Activated T-cell treated with anti-CD3 and anti-CD28 coated beads, Interleukin-2, amount 50 U/mL, for 1 hour (primary cell): ENCODE data around the gene SLC39A11.

Source experiments
- DNase-seq: peaks from one replicate; pipeline ENCODE4 v3.0.0-alpha.2; 2020

The SLC39A11 gene

GRCh38 chr17:72705905-72706395 lies 386.5 kb downstream of the SLC39A11 start:
- DNase-seq, result no peak

DNA sequence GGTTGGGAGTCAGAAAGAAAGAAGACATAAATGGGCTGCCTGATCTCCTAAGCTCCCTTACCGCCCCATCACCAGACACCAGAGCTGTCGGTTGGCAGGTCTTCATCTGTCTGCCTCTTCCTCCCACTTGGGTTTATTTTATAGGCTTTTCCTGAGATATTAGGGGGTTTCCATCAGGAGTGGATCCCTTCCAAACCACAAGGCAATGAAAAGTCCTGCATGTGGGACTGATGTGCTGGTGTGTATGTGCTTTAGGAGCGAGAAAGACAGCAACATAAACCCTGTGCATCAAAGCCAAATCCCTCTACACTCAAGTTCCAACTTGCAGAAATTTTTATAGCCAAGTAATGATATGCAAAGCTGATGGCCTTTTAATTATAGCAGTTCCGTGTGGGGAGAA lies 389.5 kb downstream of the SLC39A11 start:
- DNase-seq, result no peak

- DNase-seq, result no peak
Measured at GRCh38 chr17:72702136-72702735, 390.3 kb downstream of the SLC39A11 start.

DNA sequence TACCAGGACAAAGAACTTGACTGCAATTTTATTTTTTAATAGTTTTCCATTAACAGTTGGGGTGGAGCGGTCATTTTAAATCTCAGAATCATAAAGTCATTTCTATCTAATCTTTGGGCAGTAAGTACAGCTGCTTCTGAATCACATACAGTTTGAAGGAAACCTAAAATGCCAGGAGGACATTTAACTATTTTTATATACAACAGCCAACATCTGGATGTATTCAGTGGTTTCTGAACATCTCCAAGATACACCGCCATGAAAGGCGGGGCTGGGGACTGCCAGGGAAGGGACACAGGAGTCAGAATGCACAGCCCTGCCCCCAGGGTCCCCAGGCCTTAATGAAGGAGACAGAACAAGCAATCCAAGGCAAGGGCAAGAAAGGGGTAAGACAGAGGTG lies 392.3 kb downstream of the SLC39A11 start:
- DNase-seq, result no peak

DNA sequence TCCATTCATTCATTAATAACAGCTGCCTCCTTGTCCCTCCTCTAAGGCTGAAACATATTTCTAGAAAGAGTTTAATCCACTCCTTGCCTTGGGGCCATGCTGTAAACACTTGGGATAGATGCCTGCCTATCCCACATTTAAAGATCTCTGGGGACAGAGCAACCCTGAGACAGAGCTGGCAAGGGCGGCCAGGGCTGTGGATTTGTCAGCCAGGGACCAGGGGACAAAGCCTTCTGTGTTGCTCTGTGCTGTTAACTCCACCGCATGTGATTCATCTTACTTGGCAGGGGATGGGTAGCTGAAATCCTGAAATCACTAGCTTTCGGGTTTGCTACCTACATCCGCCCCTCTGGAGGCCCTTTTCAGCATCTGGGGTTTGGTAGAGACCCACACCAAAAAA lies 392.9 kb downstream of the SLC39A11 start:
- no peak for DNase-seq

- DNase-seq, result no peak
Measured at GRCh38 chr17:72697602-72698146, 394.8 kb downstream of the SLC39A11 start.

DNA sequence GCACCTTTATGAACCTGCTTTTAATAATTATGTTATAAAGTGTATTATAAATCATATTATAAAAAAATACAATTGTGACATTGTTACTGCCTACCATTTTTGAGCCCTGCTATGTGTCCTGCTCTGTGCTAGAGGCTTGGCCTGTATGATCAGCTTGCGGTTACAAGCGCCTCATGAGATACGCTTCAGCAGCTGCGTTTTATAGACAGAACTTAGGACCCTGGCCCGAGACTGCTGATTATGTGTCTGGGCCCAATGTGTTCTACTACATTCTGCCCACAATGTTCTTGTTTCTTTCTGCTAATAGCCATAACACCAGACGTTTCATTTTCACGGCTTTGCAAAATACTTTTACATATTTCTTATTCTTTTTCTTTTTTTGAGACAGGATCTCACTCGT lies 395.8 kb downstream of the SLC39A11 start:
- no peak for DNase-seq

DNA sequence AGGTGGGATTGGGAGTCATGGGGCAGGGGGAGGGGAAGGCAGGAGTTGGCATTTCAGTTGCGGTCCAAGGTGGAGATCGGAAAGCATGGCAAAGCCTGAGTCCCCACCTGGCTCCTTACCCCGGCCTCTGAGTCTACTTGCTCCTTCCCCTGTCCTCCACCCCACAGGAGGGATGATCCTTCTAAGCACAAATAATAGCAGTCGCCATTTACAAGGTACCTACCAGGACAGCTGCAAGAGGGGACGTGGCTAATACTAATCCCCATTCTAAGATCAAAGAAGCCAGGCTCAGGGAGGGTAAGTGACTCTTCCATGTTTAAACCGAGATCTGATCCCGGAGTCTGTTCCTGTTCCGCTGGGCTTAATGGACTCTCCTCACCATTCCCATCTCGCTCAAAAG lies 396.3 kb downstream of the SLC39A11 start:
- no peak for DNase-seq

- DNase-seq, result no peak
Measured at GRCh38 chr17:72693956-72694355, 398.5 kb downstream of the SLC39A11 start.

GRCh38 chr17:72693151-72693878 lies 399.2 kb downstream of the SLC39A11 start:
- no peak for DNase-seq

- DNase-seq, result no peak
Measured at GRCh38 chr17:72692676-72693075, 399.8 kb downstream of the SLC39A11 start.

DNA sequence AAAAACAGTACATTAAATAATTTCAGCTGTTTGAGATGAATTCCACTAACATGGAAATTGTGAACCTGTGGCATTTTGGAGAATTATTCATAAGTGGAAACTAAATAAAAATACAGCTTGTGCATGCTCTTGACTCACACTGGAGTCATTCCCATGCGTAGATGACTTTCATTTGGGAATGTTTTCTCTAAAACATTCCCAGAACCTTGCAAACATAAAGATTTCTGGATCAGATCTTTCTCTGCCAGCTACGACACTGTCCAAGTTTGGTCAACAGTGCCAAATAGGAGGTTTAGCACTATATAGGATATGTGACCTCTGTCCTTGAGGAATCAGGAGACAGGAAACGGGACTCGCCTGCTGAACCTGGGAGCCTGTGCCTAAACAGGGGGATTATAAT lies 400.9 kb downstream of the SLC39A11 start:
- DNase-seq, result no peak

GRCh38 chr17:72691017-72691416 lies 401.5 kb downstream of the SLC39A11 start:
- DNase-seq, result no peak

GRCh38 chr17:72687886-72688285 lies 404.6 kb downstream of the SLC39A11 start:
- no peak for DNase-seq

DNA sequence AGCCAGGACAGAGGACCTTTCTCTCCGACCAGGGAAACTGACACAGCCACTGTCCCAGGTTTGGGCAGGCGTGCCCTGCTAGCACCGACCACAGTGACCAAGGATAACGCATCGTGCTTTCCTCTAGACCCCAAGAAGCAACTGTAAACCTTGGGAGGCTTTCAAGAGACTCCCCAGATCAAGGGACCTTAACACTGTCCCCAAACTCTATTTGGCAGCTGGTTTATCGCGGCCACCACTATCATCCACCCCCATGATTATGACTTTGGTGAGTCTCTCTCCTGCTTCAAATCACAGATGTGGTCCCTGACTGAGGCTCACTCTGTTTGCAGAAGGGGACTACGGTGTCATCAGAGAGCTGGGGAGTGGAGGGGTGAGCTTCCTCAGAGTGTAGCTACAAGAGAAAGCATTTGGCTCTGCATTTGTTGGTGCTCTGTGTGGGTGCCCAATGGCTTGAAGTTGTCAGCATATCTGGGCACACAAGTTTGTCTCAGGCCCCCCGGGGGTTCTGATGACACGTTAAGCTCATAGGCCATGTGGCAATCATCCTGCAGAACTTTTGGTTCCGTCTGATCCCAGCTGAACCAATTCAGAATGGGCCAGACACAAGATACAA lies 408.0 kb downstream of the SLC39A11 start:
- DNase-seq, result no peak

DNA sequence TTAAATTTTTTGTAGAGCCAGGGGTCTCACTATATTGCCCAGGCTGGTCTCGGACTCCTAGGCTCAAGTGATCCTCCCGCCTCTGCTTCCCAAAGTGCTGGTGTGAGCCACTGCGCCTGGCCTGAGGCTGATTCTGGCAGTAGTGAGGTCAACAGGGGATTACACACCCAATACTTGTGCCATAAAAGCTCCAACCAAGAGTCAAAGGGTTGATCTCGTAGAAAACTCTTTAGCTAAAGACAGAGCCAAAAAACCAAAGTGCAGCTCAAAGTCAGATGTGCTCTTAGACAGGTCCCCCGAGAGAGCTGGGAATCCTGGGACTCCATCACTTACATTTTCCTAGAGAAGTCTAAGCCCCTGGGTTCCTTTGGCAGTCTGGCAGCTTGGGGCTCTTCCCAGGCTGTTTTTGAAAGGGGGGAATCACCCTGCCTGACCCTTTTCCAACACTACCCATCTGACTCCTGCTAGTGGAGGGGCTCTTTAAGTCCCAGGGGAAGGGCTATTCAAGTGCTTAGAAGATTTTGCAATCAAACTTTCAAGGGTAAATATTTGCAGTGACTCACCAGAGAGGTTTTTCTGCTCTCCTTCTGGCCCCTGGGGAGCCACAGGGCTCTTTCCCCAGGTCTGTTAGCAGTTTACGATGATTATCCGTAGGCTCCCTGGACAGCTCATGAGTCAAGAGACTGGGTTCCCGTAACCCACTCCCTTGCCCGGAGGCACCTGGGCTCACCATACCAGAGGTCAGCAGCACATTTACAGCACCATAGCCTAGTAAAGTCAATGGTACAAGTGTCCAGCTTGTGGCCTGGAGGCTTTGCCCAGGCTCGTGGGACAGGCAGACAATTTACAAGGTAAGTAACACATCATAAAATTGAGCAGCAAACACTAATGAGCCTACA lies 408.7 kb downstream of the SLC39A11 start:
- no peak for DNase-seq

- no peak for DNase-seq
Measured at GRCh38 chr17:72682605-72683004, 409.9 kb downstream of the SLC39A11 start.

DNA sequence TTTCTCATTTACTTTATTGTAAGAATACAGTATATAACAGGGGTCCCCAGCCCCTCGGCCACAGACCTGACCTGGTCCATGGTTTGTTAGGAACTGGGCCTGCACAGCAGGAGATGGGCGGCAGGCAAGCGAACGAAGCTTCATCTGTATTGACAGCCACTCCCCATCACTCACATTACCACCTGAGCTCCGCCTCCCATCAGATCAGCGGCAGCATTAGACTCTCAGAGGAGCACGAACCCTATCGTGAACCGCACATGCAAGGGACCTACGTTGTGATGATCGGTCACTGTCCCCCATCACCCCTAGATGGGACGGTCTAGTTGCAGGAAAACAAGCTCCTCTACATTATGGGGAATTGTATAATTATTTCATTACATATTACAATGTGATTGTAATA lies 410.6 kb downstream of the SLC39A11 start:
- DNase-seq, result no peak

- DNase-seq, result no peak
Measured at GRCh38 chr17:72677714-72678390, 414.6 kb downstream of the SLC39A11 start.

GRCh38 chr17:72677108-72677507 lies 415.4 kb downstream of the SLC39A11 start:
- DNase-seq, result no peak

- no peak for DNase-seq
Measured at GRCh38 chr17:72672729-72673128, 419.8 kb downstream of the SLC39A11 start.

DNA sequence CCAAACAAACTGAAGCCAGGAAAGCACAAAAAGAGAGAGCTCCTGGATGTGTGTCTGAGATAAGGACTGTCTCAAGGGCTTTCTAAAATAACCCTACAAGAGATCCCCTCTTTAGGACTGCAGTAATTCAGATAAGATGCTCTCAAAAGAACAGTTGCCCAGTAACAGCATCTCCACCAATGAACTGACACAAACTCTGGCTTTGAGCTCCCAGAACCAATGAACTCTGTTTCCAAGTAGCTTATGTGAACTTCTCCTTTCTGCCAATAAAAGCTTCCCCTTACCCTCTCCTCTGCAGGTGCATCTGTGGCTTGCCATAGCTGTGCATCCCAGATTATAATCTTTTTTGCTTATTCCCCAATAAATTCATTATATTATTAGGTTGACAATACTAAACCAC lies 421.5 kb downstream of the SLC39A11 start:
- DNase-seq, result no peak
